B cell (primary cell): ENCODE data around the gene SP140. TPM values are rescaled to one million over a fixed set of nuclear protein-coding genes. Genes with fewer than 3 reads are reported as not detected.

Source experiments
- ATAC-seq: fragments of 200-7000 bp; cut with Tn5 transposase; one replicate; pipeline ENCODE4 v1.10.0; 2021; ENCODE audit warnings: low read depth, mild to moderate bottlenecking, moderate number of reproducible peaks, moderate library complexity
- CTCF ChIA-PET: fragments of 350-600 bp; sonication (Branson Sonifier 250); formaldehyde crosslinking; loops from one replicate; lab custom pipeline; 2021; ENCODE audit warnings: antibody characterized with exemption, inconsistent platforms; lab: Charles Lee
- POLR2A ChIA-PET: fragments of 350-600 bp; sonication (Branson Sonifier 250); formaldehyde crosslinking; loops from one replicate; lab custom pipeline; 2021; ENCODE audit warnings: antibody characterized with exemption; lab: Charles Lee
- DNase-seq: peaks from one replicate; pipeline ENCODE4 v3.0.0; 2013
- H2AFZ ChIP-seq: 2 replicates; pipeline ENCODE4 v1.6.1; 2012; ENCODE audit warnings: mild to moderate bottlenecking, low read depth, low read length; ENCODE audit not compliant: insufficient read depth, poor library complexity, severe bottlenecking
- H3K27ac ChIP-seq, 2 donors: 1 replicate in 1 of 2; 2 replicates in 1 of 2; pipeline ENCODE4 v1.5.1; 2012 to 2013; ENCODE audit warnings: low read length in 2 of 2, mild to moderate bottlenecking in 2 of 2, moderate library complexity in 1 of 2
- H3K27me3 ChIP-seq, 4 experiments: fragments of 200-600 bp in 1 of 4; sonication (generic) in 1 of 4; replicated peaks in 1 of 4; 1 replicate in 2 of 4; 2 replicates in 2 of 4; pipeline versions ENCODE4 v1.6.1 to v1.7.0; 2013 to 2016; ENCODE audit warnings: low read length in 3 of 4, mild to moderate bottlenecking in 2 of 4, mixed read lengths in 1 of 4, moderate library complexity in 1 of 4; ENCODE audit not compliant: insufficient read depth in 4 of 4, control insufficient read depth in 3 of 4; ENCODE audit errors: control extremely low read depth in 1 of 4
- H3K36me3 ChIP-seq, 2 experiments: replicated peaks in 1 of 2; 1 replicate in 1 of 2; 2 replicates in 1 of 2; pipeline versions ENCODE4 v1.6.1 to v1.7.1; 2013; ENCODE audit warnings: low read length in 1 of 2; ENCODE audit not compliant: insufficient read depth in 2 of 2, control insufficient read depth in 1 of 2; ENCODE audit errors: control extremely low read depth in 1 of 2, extremely low read depth in 1 of 2
- H3K4me1 ChIP-seq, 2 donors: fragments of 200-600 bp in 1 of 2; sonication (generic) in 1 of 2; 1 replicate in 1 of 2; 2 replicates in 1 of 2; pipeline versions ENCODE4 v1.5.1 to v1.6.1; 2013 to 2017; ENCODE audit warnings: low read length in 2 of 2; ENCODE audit not compliant: control insufficient read depth in 2 of 2, insufficient read depth in 2 of 2
- H3K4me2 ChIP-seq: replicated peaks from 2 replicates; pipeline ENCODE3; 2012; ENCODE audit warnings: mild to moderate bottlenecking, low read depth, low read length; ENCODE audit not compliant: poor library complexity, severe bottlenecking
- H3K4me3 ChIP-seq, 5 experiments: fragments of 200-600 bp in 1 of 5; sonication (generic) in 1 of 5; 1 replicate in 3 of 5; 2 replicates in 2 of 5; pipeline versions ENCODE4 v1.5.1 to v1.7.0; 2011 to 2016; ENCODE audit warnings: low read length in 4 of 5, mild to moderate bottlenecking in 4 of 5, low read depth in 2 of 5, control low read depth in 1 of 5, moderate library complexity in 1 of 5; ENCODE audit not compliant: insufficient read depth in 1 of 5; ENCODE audit errors: control extremely low read depth in 1 of 5, extremely low read depth in 1 of 5
- H3K79me2 ChIP-seq: fragments of 200-600 bp; sonication (generic); one replicate; pipeline ENCODE4 v1.6.0; 2016; ENCODE audit warnings: low read length; ENCODE audit not compliant: control insufficient read depth, insufficient read depth
- H3K9ac ChIP-seq: fragments of 200-600 bp; sonication (generic); 2 replicates; pipeline ENCODE4 v1.6.1; 2017; ENCODE audit warnings: mild to moderate bottlenecking, low read length, moderate library complexity
- H3K9me3 ChIP-seq, 3 donors: one replicate each; pipeline versions ENCODE4 v1.6.1 to v1.7.1; 2013; ENCODE audit warnings: low read length in 2 of 3; ENCODE audit not compliant: control insufficient read depth in 2 of 3, insufficient read depth in 1 of 3; ENCODE audit errors: control extremely low read depth in 1 of 3
- H4K20me1 ChIP-seq: 2 replicates; pipeline ENCODE4 v1.6.0; 2012; ENCODE audit warnings: mild to moderate bottlenecking, low read length; ENCODE audit not compliant: insufficient read depth, control insufficient read depth, poor library complexity, severe bottlenecking
- H3K27ac Mint-ChIP-seq: one replicate; pipeline ENCODE4 v1.8.0; 2021; ENCODE audit warnings: mixed read lengths
- H3K27me3 Mint-ChIP-seq: one replicate; pipeline ENCODE4 v1.8.0; 2021; ENCODE audit warnings: mixed read lengths
- H3K4me1 Mint-ChIP-seq: one replicate; pipeline ENCODE4 v1.8.0; 2021; ENCODE audit warnings: mixed read lengths
- H3K4me3 Mint-ChIP-seq: one replicate; pipeline ENCODE4 v1.8.0; 2021; ENCODE audit warnings: mixed read lengths
- H3K9me3 Mint-ChIP-seq: one replicate; pipeline ENCODE4 v1.8.0; 2022; ENCODE audit warnings: mixed read lengths; ENCODE audit not compliant: insufficient read depth
- EZH2 ChIP-seq: IDR thresholded peaks from 2 replicates; pipeline ENCODE4 v1.6.1; 2012; ENCODE audit warnings: borderline replicate concordance, low read depth, mild to moderate bottlenecking, moderate library complexity, low read length; ENCODE audit not compliant: insufficient read depth, poor library complexity, severe bottlenecking
- WGBS: methylation state at CpG from one replicate; pipeline ENCODE4 v1.1.5; 2013; ENCODE audit warnings: missing lambda C conversion rate; ENCODE audit not compliant: insufficient coverage; 5-methylcytosine and 5-hydroxymethylcytosine counted together
- intact Hi-C: fragments of 100-400 bp; cut with micrococcal nuclease; formaldehyde crosslinking; loops from one replicate; pipeline ENCODE4 v1.10.0; 2022
- polyA plus RNA-seq: library from polyadenylated mRNA; depleted of rRNA; stranded (reverse); fragments of >200 nt; gene quantifications from 2 replicates; pipeline ENCODE4 v1.2.3, GENCODE V29; 2012
- total RNA-seq, 2 donors: library from RNA; stranded (reverse); fragments of 120-200 nt in 1 of 2; gene quantifications; 1 replicate in 1 of 2; 2 replicates in 1 of 2; pipeline versions ENCODE4 v1.2.3 to v1.2.4, GENCODE V29; 2013 to 2022
- TF ChIP-seq, protein P1 (sequence below): fragments of 200-600 bp; IDR thresholded peaks from one replicate; pipeline ENCODE4 v1.8.0; 2022; ENCODE audit warnings: antibody characterized with exemption, mild to moderate bottlenecking

Gene SP140
- total and polyA plus RNA-seq, 2 donors (not counting 1 experiment from before 2014, with no cell fraction given): 78.7 to 411 TPM

GRCh38 chr2:230360028-230360427 is 134.5 kb downstream of the SP140 start:
- H3K27ac Mint-ChIP-seq: no peak overlapping the region
- peaks cover 35% of the 10 kb centered on the region in 2 donors for H3K4me1 ChIP-seq
- no peak overlapping the region for H3K4me3 ChIP-seq
- H3K27me3 ChIP-seq: no peaks in the 10 kb centered on the region
- H3K27me3 Mint-ChIP-seq: no peaks in the 10 kb centered on the region
- WGBS: no CpG with 5 or more reads among the region's 1 CpG
- POLR2A ChIA-PET: no interaction called here
- intact Hi-C loops: no loop called here
- peaks cover 35% of the 10 kb centered on the region for H3K79me2 ChIP-seq
- no peak overlapping the region for H2AFZ ChIP-seq
- TF ChIP-seq EZH2: no peak
- TF ChIP-seq, protein P1, sequence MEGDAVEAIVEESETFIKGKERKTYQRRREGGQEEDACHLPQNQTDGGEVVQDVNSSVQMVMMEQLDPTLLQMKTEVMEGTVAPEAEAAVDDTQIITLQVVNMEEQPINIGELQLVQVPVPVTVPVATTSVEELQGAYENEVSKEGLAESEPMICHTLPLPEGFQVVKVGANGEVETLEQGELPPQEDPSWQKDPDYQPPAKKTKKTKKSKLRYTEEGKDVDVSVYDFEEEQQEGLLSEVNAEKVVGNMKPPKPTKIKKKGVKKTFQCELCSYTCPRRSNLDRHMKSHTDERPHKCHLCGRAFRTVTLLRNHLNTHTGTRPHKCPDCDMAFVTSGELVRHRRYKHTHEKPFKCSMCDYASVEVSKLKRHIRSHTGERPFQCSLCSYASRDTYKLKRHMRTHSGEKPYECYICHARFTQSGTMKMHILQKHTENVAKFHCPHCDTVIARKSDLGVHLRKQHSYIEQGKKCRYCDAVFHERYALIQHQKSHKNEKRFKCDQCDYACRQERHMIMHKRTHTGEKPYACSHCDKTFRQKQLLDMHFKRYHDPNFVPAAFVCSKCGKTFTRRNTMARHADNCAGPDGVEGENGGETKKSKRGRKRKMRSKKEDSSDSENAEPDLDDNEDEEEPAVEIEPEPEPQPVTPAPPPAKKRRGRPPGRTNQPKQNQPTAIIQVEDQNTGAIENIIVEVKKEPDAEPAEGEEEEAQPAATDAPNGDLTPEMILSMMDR: no peak
- no peak overlapping the region for H3K9ac ChIP-seq
- ATAC-seq (no peak), DNase-seq (no peak)
- peaks cover 0 to 4% (median 0%) of the 10 kb centered on the region in 3 donors for H3K9me3 ChIP-seq
- peaks cover 18 to 69% of the 10 kb centered on the region in 2 experiments for H3K36me3 ChIP-seq
- H3K27ac ChIP-seq: no peak overlapping the region
- H3K4me2 ChIP-seq: no peak overlapping the region
- peaks cover 2% of the 10 kb centered on the region for H3K9me3 Mint-ChIP-seq
- H4K20me1 ChIP-seq: peaks cover 5% of the 10 kb centered on the region
- no peak overlapping the region for H3K4me3 Mint-ChIP-seq
- peaks cover 44% of the 10 kb centered on the region for H3K4me1 Mint-ChIP-seq
- CTCF ChIA-PET: no interaction called here

DNA sequence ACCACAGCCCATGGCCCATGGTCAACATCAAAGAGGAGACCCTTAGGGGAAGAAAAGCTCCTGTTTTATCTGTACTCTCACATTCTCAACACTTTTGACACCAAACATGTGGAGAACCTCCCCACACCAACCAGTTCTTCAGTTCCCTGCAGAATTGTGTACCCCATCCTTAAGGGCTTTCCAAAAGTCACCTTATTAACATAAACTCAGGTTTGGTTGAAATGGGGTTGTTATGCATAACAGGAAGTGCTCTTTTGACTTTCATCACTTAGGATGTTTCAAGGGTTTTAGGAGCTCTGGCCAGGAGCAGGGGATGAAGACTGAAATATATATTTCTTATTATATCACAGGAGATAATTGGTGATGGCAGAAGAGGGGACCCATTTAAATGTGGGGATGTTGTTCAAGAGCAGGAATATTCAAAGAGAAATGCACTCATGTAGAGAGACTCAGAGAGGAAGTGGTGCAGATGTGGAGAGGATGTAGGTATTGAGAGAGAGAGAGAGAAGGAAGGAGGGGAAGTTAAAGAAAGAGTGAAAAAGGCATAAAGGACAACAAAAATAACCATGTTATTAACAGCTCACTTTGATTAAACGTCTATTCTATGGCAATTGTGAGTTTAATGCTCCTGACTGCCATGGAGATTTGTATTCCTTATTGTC is 136.6 kb downstream of the SP140 start:
- peaks cover 35% of the 10 kb centered on the region in 2 donors for H3K4me1 ChIP-seq
- DNase-seq (peak; percentile 36), ATAC-seq (peak; percentile 51)
- ChIA-PET POLR2A (no interaction called here), CTCF (interaction anchor here (0.7 to 1.3 kb wide), 2 partner anchors 35 to 159 kb away, joined by 3 to 4 read pairs; no protein-coding TSS in a partner anchor)
- no peaks in the 10 kb centered on the region for H3K27me3 ChIP-seq
- H3K9me3 Mint-ChIP-seq: peaks cover 2% of the 10 kb centered on the region
- H3K27ac Mint-ChIP-seq: peak overlapping the region; percentile 77
- H3K9ac ChIP-seq: peak overlapping the region; percentile 12
- peaks cover 0 to 4% (median 0%) of the 10 kb centered on the region in 3 donors for H3K9me3 ChIP-seq
- H3K27me3 Mint-ChIP-seq: no peaks in the 10 kb centered on the region
- peak overlapping the region; percentile 57 to 81 for H3K27ac ChIP-seq
- no CpG with 5 or more reads among the region's 1 CpG for WGBS
- H3K4me3 Mint-ChIP-seq: peak overlapping the region; percentile 60
- H3K4me2 ChIP-seq: peak overlapping the region; percentile 56
- H3K4me3 ChIP-seq: peak overlapping the region in 1 of 5 experiments; percentile 25
- no peaks in the 10 kb centered on the region for H4K20me1 ChIP-seq
- TF ChIP-seq EZH2: no peak
- TF ChIP-seq, protein P1: no peak
- no peak overlapping the region for H2AFZ ChIP-seq
- peaks cover 19 to 73% of the 10 kb centered on the region in 2 experiments for H3K36me3 ChIP-seq
- peaks cover 48% of the 10 kb centered on the region for H3K4me1 Mint-ChIP-seq
- intact Hi-C loops: no loop called here
- peaks cover 44% of the 10 kb centered on the region for H3K79me2 ChIP-seq
